ENCODE measurements around the gene CNTN1.
A peak's percentile ranks its signal among the peaks of the same experiment; 100 is the strongest.

The CNTN1 gene

DNA sequence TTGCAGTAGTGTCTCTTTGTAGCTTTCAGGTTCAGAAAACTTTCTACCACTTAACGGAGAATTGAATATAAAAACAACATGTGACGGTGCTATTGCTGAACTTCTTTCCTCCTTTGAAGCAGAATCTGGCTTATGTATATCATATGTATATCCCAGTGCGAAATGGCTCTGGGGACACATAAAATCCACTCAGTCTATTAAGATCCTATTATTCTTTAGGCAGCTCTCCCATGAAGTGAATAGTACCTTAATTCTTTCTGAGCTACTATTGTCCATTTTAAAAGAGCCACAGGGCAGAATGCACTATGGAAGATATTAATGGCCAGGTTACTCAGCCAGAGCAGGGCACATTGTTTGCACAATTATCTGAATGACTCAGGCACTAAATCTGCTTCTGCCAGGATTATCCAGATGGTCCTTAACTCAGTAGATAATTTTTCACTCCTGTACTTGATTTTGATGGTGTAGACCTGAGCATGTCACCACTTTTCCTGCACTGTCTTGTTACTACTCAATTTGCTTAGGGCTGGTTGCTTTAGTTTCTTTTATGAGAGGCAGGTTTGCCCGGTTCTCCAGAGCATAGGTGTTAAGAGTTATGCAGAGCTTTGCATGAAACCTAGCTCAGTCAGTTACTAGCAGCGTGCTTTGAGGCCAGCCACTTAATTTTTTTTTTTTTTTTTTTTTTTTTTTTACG is 5.5 kb downstream of the CNTN1 start:
- TF ChIP-seq, protein P1, sequence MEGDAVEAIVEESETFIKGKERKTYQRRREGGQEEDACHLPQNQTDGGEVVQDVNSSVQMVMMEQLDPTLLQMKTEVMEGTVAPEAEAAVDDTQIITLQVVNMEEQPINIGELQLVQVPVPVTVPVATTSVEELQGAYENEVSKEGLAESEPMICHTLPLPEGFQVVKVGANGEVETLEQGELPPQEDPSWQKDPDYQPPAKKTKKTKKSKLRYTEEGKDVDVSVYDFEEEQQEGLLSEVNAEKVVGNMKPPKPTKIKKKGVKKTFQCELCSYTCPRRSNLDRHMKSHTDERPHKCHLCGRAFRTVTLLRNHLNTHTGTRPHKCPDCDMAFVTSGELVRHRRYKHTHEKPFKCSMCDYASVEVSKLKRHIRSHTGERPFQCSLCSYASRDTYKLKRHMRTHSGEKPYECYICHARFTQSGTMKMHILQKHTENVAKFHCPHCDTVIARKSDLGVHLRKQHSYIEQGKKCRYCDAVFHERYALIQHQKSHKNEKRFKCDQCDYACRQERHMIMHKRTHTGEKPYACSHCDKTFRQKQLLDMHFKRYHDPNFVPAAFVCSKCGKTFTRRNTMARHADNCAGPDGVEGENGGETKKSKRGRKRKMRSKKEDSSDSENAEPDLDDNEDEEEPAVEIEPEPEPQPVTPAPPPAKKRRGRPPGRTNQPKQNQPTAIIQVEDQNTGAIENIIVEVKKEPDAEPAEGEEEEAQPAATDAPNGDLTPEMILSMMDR (conservative IDR thresholded peaks at IDR 0.05), result no peak
- no peak for TF ChIP-seq ZFX (IDR thresholded peaks at IDR 0.05)
- no peak overlapping the region for H3K27ac ChIP-seq

DNA sequence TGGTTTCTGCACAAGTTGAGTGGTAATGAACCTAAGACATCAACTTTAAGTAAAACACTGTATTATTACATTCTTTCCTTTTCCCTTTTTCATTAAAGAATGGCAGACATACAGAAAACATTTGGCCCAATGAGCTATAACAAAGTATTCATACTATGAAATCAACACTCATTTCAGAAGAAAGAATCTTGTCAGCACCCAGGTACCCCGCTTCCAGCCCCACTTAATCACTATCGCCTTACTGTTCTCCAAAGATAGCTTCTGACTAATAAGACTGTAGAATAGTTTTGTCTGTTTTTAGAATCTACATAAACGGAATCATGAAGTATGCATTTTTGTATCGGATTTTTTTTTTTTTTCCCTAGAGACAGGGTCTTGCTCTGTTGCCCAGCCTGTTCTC is 9.5 kb downstream of the CNTN1 start:
- no peak overlapping the region for H3K27ac ChIP-seq
- TF ChIP-seq, protein P1 (conservative IDR thresholded peaks at IDR 0.05), result no peak
- no peak for TF ChIP-seq ZFX (IDR thresholded peaks at IDR 0.05)

DNA sequence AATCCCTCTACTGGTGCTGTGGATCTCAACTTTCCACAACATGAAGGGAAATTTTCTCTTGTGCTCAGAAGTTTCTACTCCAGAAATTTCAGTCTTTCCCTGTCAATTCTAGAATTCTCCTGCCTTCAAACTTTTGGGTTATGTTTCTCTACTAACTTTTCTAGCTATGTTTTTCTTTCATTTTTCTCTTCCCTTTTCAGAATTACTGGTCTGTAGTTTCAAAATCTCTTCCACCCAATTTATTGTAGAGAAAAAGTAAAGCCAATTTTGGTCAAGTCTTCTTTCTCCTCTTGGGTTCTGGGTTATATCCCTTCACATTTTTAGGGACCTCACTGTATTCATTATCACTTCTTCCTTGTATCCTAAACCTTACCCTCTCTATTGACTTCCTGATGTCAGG is 18.9 kb downstream of the CNTN1 start:
- H3K27ac ChIP-seq, result no peak overlapping the region
- TF ChIP-seq ZFX (IDR thresholded peaks at IDR 0.05), result no peak
- TF ChIP-seq, protein P1 (conservative IDR thresholded peaks at IDR 0.05), result no peak

DNA sequence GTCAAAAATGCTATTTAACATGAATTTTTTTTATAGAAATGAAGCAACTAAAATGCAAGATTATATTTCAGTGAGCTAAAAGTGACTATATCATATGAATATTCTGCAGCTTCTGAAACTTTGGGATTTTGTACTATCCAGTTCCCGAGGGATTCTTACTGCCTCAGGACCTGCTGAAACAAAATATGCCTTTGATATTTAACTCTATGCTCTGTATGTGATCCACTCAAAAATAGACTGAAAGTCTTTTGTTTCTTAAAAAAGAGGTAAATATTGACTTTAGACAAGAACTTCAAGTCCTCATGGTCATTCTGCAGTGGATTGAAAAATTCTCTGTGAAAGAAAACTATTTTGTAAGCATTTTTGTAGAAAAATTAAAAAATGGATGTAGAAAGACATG is 22.4 kb downstream of the CNTN1 start:
- TF ChIP-seq, protein P1 (conservative IDR thresholded peaks at IDR 0.05), result no peak
- no peak for TF ChIP-seq ZFX (IDR thresholded peaks at IDR 0.05)
- H3K27ac ChIP-seq, result no peak overlapping the region

DNA sequence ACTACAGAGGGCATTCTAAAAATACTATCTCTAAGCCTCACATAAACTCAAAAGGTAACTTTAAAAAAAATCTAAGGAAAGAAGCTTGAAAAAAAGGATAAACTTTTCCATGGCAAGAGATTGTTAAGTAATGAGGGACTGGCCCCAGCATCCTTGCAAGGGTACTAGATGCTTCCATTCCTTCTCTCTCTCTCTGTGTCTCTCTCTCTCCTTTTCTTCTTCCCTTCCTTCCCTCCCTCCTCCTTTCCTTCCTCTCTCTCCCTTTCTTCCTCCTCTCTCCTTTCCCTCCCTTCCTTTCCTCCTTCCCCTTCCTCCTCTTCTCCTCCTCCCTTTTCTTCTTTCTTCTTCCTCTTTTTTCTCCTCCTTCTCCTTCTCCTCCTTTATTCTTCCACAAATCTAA is 23.8 kb downstream of the CNTN1 start:
- no peak overlapping the region for H3K27ac ChIP-seq
- TF ChIP-seq, protein P1 (conservative IDR thresholded peaks at IDR 0.05), result no peak

DNA sequence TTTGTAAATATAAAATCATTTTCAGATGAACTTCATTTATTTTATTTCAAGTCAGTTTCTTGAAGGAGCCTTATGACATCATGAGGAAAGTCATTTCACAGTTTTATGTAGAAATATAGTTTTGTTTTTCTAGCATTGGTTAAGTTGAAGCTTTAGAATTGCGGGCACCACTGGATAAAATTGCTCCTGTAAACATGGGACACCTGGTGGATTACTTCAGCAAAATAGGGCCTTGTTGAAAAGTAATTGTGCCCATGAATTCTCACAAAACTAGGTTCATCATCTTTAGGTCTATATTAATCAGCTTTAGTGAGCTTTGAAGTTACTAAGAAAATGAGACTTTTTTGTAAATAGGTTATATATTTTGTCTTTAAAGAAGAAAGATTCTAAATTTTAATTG is 25.3 kb downstream of the CNTN1 start:
- TF ChIP-seq ZFX (IDR thresholded peaks at IDR 0.05), result no peak
- TF ChIP-seq, protein P1 (conservative IDR thresholded peaks at IDR 0.05), result 0 out of 2 replicates have a peak, but pooled peaks have one; percentile 2
- H3K27ac ChIP-seq, result no peak overlapping the region

DNA sequence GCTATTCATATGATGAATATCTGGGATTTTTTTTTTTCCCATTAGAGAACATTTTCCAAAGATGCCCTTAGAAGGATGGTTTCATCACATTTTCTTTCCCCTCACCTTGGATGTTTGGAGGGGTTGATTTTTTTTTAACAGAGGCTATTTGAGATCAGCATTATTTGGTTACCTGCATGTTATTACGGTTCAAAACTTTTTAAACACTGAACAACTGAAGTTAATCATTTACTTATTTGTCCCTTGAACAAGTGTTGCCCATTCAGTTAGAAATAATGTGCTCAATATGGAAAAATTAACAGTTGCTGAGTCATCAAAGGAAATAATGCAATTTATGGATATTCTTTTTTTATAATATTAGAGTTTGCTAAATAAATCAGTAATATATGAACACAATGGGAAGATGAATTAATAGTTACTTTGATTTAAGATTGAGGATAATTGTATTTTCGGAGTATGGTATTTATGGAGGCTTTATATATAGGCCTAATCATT is 26.7 kb downstream of the CNTN1 start:
- no peak overlapping the region for H3K27ac ChIP-seq
- TF ChIP-seq, protein P1 (conservative IDR thresholded peaks at IDR 0.05), result no peak
- TF ChIP-seq ZFX (IDR thresholded peaks at IDR 0.05), result no peak
